ENCODE data around the gene NUP85.
"Not testable (repeated sequence)": the region's sequence is repeated elsewhere in the genome, so short reads cannot be mapped to it uniquely, and the experiment has no call there.

NUP85 gene

DNA sequence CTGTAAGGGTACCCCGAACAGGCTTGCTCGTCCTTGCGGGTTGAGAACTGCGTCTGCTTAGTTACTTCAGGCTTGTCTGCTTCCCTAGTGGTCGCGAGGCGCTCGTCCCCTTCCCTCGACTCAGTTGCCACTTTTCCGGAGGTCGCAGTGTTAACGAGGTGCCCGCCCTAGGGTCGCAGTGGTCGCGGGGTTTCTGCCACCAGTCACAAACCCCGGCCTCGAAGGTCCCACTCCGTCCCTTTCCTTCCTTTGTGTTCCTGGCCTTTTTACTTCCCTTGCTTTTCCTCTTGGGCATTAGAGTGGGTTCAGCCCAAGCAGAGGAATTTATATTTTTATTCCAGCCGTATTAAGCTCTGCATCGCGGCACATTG is 299 bp downstream of the NUP85 start:
- DNase-seq (ENCODE audit: low read depth) = no peak

DNA sequence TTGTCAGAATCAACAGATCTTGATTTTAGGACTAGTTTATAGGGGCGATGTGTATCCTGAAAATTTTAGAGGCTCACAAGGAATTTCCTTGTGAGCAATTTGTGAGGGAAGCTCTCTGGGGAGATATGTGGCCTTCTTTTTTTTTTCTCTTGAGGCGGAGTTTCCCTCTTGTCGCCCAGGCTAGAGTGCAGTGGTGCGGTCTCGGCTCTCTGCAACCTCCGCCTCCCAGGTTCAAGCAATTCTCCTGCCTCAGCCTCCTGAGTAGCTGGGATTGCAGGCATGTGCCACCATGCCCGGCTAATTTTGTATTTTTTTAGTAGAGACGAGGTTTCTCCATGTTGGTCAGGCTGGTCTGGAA is 1.6 kb downstream of the NUP85 start:
- DNase-seq (ENCODE audit: low read depth) = not testable (repeated sequence)

DNA sequence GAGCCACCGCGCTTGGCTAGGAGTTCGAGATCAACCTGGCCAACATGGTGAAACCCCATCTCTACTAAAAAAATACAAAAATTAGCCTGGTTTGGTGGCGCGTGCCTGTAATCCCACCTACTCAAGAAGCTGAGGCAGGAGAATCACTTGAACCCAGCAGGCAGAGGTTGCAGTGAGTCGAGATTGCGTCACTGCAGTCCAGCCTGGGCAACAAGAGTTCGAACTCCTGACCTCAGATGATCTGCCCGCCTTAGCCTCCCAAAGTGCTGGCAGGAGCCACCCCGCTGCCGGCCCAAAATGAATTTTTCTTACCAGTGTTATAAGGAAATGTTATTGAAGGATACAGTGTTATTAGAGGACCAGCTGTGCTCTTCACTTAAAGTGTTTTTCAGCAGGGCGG is 2.3 kb downstream of the NUP85 start:
- no peak for DNase-seq (ENCODE audit: low read depth)

DNA sequence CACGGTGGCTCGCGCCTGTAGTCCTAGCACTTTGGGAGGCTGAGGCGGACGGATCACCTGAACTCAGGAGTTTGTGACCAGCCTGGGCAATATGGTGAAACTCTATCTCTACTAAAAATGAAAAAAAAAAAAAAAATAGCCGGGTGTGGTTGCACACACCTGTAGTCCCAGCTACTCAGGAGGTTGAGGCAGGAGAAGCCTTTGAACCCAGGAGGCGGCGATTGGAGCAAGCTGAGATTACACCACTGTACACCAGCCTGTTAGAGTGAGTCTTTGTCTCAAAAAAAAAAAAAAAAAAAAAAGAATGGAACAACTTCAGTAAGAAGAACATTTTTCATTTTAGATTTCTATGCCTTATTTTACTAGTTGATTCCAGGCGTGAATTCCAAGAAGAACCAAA is 2.7 kb downstream of the NUP85 start:
- DNase-seq (ENCODE audit: low read depth) = no peak

DNA sequence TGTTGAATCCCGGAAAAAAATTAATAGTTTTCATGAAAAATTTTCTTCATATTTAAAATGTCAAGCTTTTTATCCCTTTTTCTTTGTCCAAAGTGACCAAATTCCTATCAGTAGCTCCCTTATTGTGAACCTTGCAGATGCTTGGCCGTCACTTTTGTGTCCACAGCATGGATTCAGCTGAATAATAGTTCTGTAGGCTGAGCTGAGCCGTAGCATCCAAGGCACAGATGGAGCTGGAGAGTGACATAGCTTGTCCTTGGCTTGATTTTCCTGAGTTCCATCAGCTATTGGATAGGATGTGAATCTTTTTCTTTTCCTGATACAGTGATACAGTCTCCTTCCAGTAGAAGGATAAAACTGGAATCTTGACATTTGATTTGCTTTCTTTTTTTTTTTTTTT is 3.6 kb downstream of the NUP85 start:
- no peak for DNase-seq (ENCODE audit: low read depth)

DNA sequence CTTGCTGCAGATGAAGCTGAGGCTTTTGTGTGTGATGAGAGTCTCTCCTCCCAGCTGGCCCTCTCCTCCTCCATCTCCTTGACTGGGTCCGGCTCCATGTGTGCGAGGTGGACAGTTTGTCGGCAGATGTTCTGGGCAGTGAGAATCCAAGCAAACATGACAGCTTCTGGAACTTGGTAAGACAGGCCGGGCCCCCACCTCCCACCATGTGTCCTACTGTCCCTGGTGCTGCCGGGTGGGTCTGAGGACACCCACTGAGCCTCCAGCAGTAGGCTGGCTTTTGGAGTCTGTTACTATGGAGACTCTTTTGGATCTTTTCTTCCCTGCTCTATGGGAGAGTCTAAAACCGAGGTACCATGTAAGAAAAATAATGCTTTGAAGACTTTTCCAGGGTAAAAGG is 12.7 kb downstream of the NUP85 start:
- DNase-seq (ENCODE audit: low read depth) = no peak

DNA sequence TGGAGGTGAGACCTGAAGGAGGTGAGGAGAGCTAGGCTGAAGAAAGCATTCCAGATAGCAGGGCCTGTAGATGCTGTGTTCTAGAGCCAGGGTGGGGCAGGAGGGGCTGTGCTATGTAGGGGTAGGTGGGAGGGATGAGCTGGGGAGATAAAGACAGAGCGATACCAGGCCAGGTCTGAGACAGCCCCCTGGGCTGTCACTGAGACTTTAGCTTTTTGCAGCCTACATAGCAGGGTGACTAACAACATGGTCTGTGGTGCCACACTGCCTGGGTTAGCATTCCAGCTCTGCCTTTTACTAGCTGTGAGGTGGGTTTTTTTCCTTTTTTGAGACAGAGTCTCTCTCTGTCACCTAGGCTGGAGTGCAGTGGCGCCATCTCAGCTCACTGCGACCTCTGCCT is 14.3 kb downstream of the NUP85 start:
- DNase-seq (ENCODE audit: low read depth) = no peak

DNA sequence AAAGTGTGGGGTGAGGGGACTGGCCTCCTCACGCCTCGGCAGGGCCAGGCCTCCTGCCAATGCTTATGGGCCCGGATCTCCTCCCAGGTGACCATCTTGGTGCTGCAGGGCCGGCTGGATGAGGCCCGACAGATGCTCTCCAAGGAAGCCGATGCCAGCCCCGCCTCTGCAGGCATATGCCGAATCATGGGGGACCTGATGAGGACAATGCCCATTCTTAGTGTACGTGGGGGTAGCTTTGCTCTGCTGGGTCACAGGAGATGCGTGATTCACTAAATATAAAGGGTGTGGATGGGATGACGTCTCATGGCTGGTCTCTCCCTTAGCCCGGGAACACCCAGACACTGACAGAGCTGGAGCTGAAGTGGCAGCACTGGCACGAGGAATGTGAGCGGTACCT is 19.5 kb downstream of the NUP85 start:
- no peak for DNase-seq (ENCODE audit: low read depth)

DNA sequence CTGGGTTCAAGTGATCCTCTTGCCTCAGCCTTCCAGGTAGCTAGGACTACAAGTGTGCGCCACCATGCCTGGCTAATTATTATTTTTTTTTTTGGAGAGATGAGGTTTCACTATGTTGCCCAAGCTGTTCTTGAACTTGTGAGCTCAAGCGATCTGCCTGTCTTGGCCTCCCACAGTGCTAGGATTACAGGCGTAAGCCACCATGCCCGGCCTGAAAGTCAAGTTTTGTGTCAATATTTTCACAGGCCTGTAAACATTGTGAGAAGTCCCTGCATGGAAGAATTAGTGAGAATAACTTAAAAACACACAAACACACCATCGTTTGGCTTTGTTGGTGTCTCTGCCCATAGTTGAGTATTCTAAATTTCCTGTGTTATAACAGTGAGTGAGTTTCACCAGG is 22.2 kb downstream of the NUP85 start:
- DNase-seq (ENCODE audit: low read depth) = no peak

DNA sequence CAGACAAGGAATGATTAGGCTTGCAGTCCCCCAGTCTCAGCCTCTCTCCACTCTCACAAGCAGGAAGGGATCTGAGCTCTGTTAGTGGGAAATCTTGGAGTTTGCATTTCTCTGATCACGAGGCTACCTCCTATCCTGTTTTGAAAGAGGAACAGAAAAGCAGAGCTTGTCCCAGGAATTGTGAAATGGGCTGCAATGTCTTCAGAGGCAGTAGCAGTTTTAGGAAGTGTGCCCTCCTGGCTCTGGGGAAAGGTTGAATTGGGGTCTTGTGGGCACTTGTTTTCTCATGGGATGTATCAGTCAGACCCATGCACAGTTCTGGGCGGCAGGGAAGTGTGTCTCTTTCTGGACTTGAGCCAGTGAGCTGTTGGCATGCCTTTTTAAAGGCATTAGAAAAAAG is 22.8 kb downstream of the NUP85 start:
- DNase-seq (ENCODE audit: low read depth) = no peak

DNA sequence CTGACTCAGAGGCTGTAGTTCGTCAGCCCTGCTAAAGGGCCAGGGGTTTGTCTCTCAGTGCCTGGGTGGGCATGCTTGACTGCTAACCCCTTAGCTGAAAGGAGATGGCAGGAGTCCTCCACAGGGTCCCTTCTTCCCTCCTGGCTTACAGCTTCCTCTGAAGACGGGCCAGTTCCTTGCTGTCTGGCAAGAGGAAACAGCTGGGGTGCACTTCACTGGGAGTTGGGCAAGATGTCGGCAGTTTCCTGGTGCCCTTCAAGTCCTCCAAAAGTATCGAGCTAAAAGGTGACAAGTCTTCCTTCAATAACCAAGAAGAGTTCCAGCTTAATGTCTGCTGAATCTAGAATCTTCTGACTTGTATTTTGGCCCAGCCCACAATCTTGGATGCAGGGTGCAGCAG is 23.4 kb downstream of the NUP85 start:
- DNase-seq (ENCODE audit: low read depth) = no peak

DNA sequence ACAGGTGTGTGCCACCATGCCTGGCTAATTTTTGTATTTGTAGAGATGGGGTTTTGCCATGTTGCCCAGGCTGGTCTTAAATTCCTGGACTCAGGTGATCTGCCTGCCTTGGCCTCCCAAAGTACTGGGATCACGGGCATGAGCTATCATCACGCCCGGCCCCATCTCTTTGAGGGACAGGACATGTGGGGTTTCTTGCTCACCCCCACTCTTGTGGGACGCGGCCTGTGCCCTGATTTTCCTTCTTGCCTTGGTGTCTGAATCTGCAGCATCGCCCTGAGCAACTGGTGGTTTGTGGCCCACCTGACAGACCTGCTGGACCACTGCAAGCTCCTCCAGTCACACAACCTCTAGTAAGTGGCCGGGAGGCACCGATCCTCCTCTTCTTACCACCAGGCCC is 25.6 kb downstream of the NUP85 start:
- no peak for DNase-seq (ENCODE audit: low read depth)

DNA sequence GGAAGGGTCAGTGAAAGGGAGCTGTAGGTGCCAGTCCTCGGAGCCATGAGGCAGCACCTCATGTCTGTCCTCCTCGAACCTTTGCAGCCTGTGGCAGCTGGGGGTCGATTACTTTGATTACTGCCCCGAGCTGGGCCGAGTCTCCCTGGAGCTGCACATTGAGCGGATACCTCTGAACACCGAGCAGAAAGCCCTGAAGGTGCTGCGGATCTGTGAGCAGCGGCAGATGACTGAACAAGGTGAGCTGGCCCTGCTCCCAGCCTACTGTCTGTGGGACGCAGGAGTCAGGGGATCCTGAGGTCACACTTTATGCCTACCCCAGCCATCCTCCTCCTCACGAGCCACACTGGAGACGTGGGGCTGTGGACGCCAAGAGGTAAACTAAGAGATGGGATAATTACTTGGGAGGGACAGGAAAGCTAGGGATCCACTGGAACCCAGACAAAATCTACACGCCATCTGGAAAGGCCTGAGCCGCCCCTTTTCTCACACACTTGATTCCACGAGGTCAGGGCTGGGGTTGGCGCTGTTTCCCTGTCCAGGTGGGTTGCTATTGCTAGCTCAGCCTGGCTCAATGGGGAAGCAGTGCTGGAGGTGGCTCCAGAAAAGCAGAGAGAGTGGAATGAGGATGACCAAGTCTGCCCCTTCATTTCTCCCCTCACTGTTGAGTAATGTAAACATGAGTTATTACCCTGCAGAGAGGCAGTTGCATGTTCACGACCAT is 26.4 kb downstream of the NUP85 start:
- no peak for DNase-seq (ENCODE audit: low read depth)

DNA sequence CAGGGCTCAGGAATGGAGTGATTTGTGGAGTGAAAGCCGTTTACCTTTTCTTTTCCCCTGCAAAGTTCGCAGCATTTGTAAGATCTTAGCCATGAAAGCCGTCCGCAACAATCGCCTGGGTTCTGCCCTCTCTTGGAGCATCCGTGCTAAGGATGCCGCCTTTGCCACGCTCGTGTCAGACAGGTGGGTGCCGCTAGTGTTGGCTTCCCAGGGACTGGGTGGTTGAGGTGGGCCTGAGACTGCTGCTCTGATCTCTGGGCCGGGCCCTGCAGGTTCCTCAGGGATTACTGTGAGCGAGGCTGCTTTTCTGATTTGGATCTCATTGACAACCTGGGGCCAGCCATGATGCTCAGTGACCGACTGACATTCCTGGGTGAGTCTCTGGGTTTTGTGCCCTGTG is 27.3 kb downstream of the NUP85 start:
- DNase-seq (ENCODE audit: low read depth) = no peak

DNA sequence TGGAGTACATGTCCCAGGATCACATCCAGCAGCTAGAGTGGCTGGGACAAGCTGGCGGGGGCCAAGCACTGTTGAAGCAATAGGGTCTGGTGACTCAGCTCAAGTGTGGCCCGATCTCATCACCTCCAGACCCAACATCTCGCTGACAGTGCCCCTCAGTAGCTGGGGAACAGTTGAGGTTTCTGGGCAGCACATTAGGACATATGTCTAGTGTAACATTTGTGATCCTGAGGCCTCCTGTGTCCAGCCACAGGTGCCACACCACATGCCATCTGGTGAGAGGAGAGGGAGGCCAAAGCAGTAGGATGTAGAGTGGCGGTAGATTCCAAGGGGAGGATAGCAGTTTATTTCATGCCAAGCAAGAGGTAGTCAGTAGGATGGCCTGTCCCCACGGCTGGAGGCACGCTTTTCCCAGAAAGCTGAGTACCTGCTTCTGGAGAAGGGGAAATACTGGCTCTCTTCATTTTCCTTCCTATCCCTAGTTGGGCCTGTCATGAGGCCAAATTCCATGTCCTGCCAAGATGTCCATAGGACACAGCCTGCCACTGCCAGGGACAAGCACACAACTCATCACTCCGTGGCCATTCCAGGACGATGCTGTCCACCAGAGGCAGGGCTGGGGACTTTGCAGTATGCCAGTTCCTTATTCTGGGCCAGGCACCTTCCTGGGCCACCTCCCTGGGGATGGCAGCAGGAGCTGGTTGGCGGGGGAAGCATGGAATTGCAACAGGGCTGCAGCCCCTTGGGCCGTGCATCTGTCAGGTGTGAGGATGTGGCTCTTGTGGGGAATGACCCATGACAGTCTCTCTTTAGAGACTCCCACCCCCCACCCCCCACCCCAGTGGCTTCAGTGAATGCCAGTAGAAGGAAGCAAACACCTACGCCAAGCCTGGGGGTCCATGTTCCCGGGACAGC is 31.9 kb downstream of the NUP85 start:
- DNase-seq (ENCODE audit: low read depth) = no peak

DNA sequence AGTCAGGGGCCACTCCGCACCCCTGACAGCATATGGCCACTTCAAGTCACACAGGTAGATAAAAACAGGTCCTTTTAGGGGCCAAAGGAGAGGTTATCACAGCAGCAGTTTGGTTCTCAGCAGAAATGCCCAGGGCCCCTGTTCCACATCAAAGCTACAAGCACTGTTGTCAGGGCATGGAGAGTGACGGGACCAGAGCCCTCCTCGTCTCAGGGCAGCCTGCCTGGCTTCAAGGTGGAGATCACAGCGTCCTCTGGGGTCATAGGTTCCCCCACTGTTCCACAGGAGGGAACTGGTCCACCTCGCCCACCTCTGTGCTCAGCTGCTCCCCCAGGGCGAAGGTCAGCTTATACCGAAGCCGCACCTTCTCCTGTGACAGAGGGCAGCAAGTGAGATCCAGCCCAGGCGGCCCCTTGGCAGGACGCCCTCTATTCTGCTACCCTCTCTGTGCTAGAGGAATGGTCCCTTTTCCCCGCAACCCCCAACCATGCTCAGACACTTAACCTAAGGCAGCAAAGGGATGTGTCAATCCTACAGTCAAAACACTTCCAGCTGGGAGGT is 32.6 kb downstream of the NUP85 start:
- DNase-seq (ENCODE audit: low read depth) = no peak

DNA sequence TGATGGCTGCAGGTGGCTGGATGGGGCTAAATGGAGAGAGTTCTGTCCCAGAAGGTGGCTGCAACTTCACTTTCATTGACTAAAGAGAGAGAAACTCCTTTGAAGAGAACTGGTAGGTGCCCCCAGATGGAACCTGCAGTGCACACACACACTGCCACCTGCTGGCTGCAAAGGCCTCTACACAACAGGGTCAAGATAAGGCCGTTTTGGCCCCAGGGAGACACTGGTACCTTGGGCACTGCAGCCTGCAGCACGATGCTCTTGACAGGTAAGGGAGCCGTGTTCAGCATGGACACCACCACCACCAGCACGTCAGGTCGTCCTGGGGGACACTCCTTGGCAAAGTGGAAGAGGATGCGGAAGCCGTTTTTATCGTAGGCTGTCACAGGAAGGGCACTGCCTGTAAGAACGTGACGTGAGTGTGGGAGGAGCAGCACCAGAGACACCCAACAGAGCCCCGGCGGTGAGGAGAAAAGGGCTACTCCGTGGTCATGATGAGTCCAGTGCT is 33.3 kb downstream of the NUP85 start:
- no peak for DNase-seq (ENCODE audit: low read depth)

DNA sequence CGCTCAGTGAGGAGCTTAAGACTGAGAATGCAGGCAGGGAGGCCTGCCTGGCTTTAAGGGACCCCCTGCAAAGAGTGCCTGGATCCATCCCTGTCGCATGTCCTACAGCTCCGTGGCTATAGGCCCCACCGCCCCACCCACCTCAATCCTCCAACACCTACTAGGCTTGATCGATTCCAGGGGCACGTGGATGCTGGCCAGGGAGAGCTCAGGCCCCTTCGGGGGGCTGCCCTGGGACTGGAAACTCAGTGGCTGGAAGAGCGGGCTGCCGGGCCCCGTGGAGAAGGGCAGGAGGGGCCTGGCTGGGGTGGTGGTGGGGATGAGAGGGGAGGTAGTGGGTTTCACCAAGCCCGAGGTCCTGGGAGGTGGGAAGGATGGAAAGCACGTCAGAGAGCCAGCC is 33.7 kb downstream of the NUP85 start:
- no peak for DNase-seq (ENCODE audit: low read depth)

DNA sequence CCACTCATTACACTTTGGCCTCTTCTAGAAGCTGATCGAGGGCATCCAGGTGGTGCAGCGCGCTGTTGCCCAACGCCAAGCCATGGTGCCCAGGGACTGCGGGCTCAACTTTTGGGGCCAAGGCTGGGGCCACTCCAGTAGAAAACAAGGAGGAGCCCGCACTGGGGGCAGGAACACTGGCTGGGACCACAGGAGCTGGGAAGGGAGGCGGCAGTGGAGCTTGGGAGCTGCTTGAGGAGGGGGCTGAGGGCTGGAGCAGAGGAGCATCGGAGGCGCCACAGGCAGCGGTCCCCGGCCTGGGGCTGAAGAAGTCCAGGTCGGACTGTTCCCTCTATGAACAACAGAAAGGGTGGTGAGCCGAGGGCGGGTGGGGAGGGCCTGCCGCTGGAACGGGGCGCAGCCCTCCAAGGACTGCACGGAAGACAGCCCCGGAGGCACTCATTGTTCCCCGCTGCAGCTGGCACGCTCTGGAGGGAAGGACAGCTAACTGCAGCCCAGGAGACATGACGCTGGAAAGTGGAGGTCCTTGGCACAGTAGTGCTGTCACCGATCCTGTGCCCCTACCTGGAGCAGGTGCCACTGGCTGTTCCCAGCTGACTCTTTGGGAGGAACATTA is 34.4 kb downstream of the NUP85 start:
- no peak for DNase-seq (ENCODE audit: low read depth)

DNA sequence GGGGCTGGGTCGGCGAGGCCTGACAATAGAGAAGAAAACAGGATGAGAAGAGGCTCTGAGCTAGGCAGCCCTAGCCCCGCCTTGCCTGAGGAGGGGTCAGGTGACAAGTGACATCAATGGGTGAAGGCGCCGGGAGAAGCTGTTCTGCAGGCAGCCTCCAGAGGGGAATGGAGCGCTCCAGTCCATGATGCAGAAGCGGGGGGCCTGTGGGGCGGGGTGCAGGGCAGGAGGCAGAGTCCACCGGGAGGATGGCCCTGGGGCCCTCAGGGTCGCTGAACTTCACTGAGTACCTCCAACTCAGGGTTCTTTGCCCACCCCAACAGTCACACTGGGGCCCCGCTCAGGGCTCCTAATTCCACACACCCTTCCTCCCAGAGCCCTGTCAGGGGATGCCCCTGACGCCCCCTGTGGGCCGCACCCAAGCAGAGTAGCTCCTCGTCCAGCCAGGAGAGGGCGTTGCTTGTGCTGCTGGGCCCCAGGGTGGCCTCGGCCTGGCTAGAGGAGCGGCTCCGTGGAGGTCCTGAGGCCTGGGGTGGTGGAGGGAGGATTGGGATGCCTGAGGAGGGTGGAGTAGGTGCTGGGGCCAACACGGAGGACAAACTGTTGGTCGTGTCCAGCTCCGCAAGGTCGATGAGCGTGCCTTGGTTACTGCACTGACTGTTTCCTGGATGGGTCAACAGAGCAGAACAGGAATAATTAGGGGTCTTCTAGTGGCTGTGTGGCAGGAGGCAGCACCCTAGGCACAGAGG is 35.1 kb downstream of the NUP85 start:
- DNase-seq (ENCODE audit: low read depth) = no peak

DNA sequence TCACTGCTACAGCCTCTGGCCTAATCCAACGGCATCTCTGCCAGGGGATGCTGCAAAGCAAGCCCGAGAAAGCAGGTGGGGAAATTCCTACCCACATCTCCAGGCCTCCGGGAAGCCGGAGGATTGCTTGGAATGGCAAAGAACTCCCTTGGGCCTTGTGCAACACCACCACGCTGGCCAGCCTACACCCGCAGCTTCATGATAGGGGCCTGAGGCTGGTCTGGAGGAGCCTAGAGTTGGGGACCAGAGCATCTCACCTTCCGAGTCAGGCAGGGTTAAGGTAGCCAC is 35.6 kb downstream of the NUP85 start:
- no peak for DNase-seq (ENCODE audit: low read depth)

DNA sequence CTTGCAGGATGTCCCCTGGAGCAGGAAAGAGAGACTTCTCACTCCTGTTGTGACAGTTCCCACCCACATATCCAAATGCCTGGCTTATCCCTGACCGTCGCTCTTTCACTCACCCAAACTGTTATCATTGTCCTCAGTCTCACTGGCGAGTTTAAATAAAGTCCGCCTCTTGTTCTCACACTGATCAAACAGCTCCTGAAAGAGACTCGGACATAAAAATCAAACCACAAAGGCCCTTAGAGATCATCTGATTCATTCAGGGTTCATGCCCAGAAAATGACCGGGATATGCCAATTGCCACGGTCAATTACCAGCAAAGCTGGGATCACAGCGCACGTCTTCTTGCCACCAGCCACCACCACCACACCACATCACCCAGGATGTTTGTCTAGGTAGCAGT is 36.0 kb downstream of the NUP85 start:
- DNase-seq (ENCODE audit: low read depth) = no peak

Measured in stimulated activated CD8-positive, alpha-beta memory T cell treated with anti-CD3 and anti-CD28 coated beads, Interleukin-7, amount 100 ng/mL, for 24 hours (primary cell).